Stimulated activated naive CD8-positive, alpha-beta T cell treated with anti-CD3 and anti-CD28 coated beads, Interleukin-15, amount 100 ng/mL, for 72 hours (primary cell): ENCODE measurements around the gene RNF2.
A peak's percentile ranks its signal among the peaks of the same experiment; 100 is the strongest.

Experiments
- ATAC-seq: fragments of 150-1000 bp; cut with Tn5 transposase; 2 replicates; pipeline ENCODE4 v1.10.0; 2021; ENCODE audit warnings: mild to moderate bottlenecking, moderate library complexity
- DNase-seq, 2 donors: peaks; one replicate each; pipeline ENCODE4 v3.0.0; 2021 to 2022
- H3K27ac Mint-ChIP-seq, 2 donors: one replicate each; pipeline ENCODE4 v1.8.0; 2022; ENCODE audit warnings: mild to moderate bottlenecking in 2 of 2, mixed read lengths in 2 of 2, moderate library complexity in 2 of 2
- H3K27me3 Mint-ChIP-seq: one replicate; pipeline ENCODE4 v1.8.0; 2022; ENCODE audit warnings: mixed read lengths
- H3K4me1 Mint-ChIP-seq: one replicate; pipeline ENCODE4 v1.8.0; 2022; ENCODE audit warnings: mild to moderate bottlenecking, mixed read lengths
- H3K4me3 Mint-ChIP-seq, 2 donors: one replicate each; pipeline ENCODE4 v1.8.0; 2022; ENCODE audit warnings: mild to moderate bottlenecking in 2 of 2, mixed read lengths in 2 of 2, moderate library complexity in 1 of 2
- H3K9me3 Mint-ChIP-seq, 2 donors: one replicate each; pipeline ENCODE4 v1.8.0; 2022; ENCODE audit warnings: mixed read lengths in 2 of 2

The RNF2 gene

GRCh38 chr1:185066181-185066580 is 20.8 kb downstream of the RNF2 start:
- Mint-ChIP-seq H3K27me3 (no peaks in the 10 kb centered on the region), H3K27ac (peak overlapping the region in 1 of 2 donors; percentile 16), H3K4me1 (peaks cover 59% of the 10 kb centered on the region), H3K4me3 (no peak overlapping the region), H3K9me3 (no peaks in the 10 kb centered on the region)
- DNase-seq (no peak), ATAC-seq (no peak)

DNA sequence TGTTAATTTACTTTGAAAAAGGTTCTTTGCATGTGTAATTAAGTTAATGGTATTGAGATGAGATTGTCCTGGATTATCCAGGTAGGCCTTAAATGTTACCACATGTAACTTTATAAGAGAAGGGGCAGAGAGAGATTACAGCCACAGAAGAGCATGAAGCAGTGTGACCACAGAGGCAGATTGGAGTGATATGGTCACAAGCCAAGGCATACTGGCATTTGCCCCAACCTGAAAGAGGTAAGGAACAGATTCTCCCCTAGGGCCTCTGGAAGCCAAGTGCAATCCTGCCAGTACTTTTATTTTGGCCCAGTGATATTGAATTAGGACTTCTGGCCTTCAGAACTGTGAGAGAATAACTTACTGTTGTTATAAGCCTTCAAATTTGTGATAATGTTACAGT is 23.0 kb downstream of the RNF2 start:
- H3K4me3 Mint-ChIP-seq = no peak overlapping the region
- DNase-seq (no peak), ATAC-seq (no peak)
- H3K4me1 Mint-ChIP-seq = peaks cover 54% of the 10 kb centered on the region
- H3K27me3 Mint-ChIP-seq = no peaks in the 10 kb centered on the region
- H3K9me3 Mint-ChIP-seq = peaks cover 0 to 5% of the 10 kb centered on the region in 2 donors
- H3K27ac Mint-ChIP-seq = no peak overlapping the region

GRCh38 chr1:185069202-185069772 is 23.9 kb downstream of the RNF2 start:
- no peak overlapping the region for H3K27ac Mint-ChIP-seq
- H3K27me3 Mint-ChIP-seq = no peaks in the 10 kb centered on the region
- H3K4me3 Mint-ChIP-seq = no peak overlapping the region
- peaks cover 0 to 5% of the 10 kb centered on the region in 2 donors for H3K9me3 Mint-ChIP-seq
- H3K4me1 Mint-ChIP-seq = peaks cover 54% of the 10 kb centered on the region
- DNase-seq = no peak
- no peak for ATAC-seq

DNA sequence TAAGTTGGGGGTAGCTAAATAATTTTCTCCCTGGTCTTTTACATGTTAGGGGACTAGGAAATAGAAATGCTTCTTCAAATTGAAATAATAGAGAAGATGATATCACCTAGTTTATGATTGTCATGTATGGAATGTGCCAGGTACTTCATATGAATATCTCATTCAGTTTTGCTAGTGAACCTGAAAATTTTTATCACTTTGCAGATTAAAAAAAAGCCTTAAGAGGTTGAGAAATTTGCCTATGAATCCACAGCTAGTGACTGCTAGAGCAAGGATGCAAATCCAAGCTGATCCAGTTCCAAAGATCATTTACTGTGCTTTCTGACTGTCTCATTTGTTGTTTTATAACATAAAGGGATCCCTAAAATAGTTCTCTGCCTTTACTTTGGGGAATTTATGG is 24.7 kb downstream of the RNF2 start:
- Mint-ChIP-seq H3K27me3 (no peaks in the 10 kb centered on the region), H3K4me1 (peaks cover 61% of the 10 kb centered on the region), H3K27ac (no peak overlapping the region), H3K4me3 (no peak overlapping the region), H3K9me3 (peaks cover 1 to 5% of the 10 kb centered on the region in 2 donors)
- ATAC-seq = no peak
- no peak for DNase-seq

GRCh38 chr1:185073725-185074124 is 28.4 kb downstream of the RNF2 start:
- Mint-ChIP-seq H3K27ac (peak overlapping the region in 1 of 2 donors; percentile 76), H3K4me3 (no peak overlapping the region), H3K4me1 (peaks cover 42% of the 10 kb centered on the region), H3K27me3 (no peaks in the 10 kb centered on the region), H3K9me3 (peaks cover 5 to 8% of the 10 kb centered on the region in 2 donors)
- DNase-seq (no peak), ATAC-seq (peak; percentile 52)

GRCh38 chr1:185074307-185074706 is 28.9 kb downstream of the RNF2 start:
- ATAC-seq (peak; percentile 52), DNase-seq (no peak)
- Mint-ChIP-seq H3K4me3 (no peak overlapping the region), H3K27ac (no peak overlapping the region), H3K27me3 (no peaks in the 10 kb centered on the region), H3K9me3 (peaks cover 5 to 8% of the 10 kb centered on the region in 2 donors), H3K4me1 (peaks cover 42% of the 10 kb centered on the region)

GRCh38 chr1:185075476-185075875 is 30.1 kb downstream of the RNF2 start:
- H3K4me1 Mint-ChIP-seq = peaks cover 42% of the 10 kb centered on the region
- H3K4me3 Mint-ChIP-seq = no peak overlapping the region
- DNase-seq = no peak
- no peaks in the 10 kb centered on the region for H3K27me3 Mint-ChIP-seq
- H3K27ac Mint-ChIP-seq = no peak overlapping the region
- ATAC-seq = no peak
- H3K9me3 Mint-ChIP-seq = peaks cover 5 to 8% of the 10 kb centered on the region in 2 donors

GRCh38 chr1:185077374-185077773 is 32.0 kb downstream of the RNF2 start:
- Mint-ChIP-seq H3K27ac (peak overlapping the region in 1 of 2 donors; percentile 19), H3K4me1 (peaks cover 29% of the 10 kb centered on the region), H3K9me3 (peaks cover 2 to 8% of the 10 kb centered on the region in 2 donors), H3K27me3 (no peaks in the 10 kb centered on the region), H3K4me3 (no peak overlapping the region)
- DNase-seq (no peak), ATAC-seq (no peak)

GRCh38 chr1:185080422-185080821 is 35.1 kb downstream of the RNF2 start:
- peaks cover 5% of the 10 kb centered on the region for H3K4me1 Mint-ChIP-seq
- no peaks in the 10 kb centered on the region for H3K27me3 Mint-ChIP-seq
- ATAC-seq (no peak), DNase-seq (no peak)
- no peak overlapping the region for H3K4me3 Mint-ChIP-seq
- H3K9me3 Mint-ChIP-seq = peaks cover 0 to 3% of the 10 kb centered on the region in 2 donors
- no peak overlapping the region for H3K27ac Mint-ChIP-seq

- no peak for ATAC-seq
- DNase-seq = no peak
- Mint-ChIP-seq H3K27ac (no peak overlapping the region), H3K4me1 (peaks cover 7% of the 10 kb centered on the region), H3K27me3 (no peaks in the 10 kb centered on the region), H3K9me3 (no peaks in the 10 kb centered on the region), H3K4me3 (no peak overlapping the region)
Observed at GRCh38 chr1:185083818-185084217, 38.5 kb downstream of the RNF2 start.

- H3K4me1 Mint-ChIP-seq = peaks cover 7% of the 10 kb centered on the region
- no peak for DNase-seq
- ATAC-seq = no peak
- no peak overlapping the region for H3K27ac Mint-ChIP-seq
- no peaks in the 10 kb centered on the region for H3K9me3 Mint-ChIP-seq
- H3K27me3 Mint-ChIP-seq = no peaks in the 10 kb centered on the region
- no peak overlapping the region for H3K4me3 Mint-ChIP-seq
Observed at GRCh38 chr1:185087101-185087500, 41.7 kb downstream of the RNF2 start.

GRCh38 chr1:185087746-185088145 is 42.4 kb downstream of the RNF2 start:
- H3K9me3 Mint-ChIP-seq = no peaks in the 10 kb centered on the region

DNA sequence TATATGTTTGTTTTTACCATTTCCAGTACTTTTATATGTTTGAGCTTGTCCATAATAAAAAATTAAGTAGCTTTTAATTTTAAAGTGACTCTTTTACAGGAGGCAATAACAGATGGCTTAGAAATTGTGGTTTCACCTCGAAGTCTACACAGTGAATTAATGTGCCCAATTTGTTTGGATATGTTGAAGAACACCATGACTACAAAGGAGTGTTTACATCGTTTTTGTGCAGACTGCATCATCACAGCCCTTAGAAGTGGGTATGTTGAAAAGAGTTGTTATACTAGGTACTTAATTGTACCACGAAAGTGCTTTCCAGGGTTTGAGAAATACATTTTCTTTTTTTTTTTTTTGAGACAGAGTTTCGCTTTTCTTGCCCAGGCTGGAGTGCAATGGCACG is 46.1 kb downstream of the RNF2 start:
- no peak for ATAC-seq
- no peak overlapping the region for H3K4me3 Mint-ChIP-seq

More at GRCh38 chr1:185087746-185088145, 42.4 kb downstream of the RNF2 start:
- Mint-ChIP-seq H3K27ac (no peak overlapping the region), H3K27me3 (no peaks in the 10 kb centered on the region), H3K4me1 (peaks cover 7% of the 10 kb centered on the region), H3K4me3 (no peak overlapping the region)
- ATAC-seq (no peak), DNase-seq (no peak)

DNA sequence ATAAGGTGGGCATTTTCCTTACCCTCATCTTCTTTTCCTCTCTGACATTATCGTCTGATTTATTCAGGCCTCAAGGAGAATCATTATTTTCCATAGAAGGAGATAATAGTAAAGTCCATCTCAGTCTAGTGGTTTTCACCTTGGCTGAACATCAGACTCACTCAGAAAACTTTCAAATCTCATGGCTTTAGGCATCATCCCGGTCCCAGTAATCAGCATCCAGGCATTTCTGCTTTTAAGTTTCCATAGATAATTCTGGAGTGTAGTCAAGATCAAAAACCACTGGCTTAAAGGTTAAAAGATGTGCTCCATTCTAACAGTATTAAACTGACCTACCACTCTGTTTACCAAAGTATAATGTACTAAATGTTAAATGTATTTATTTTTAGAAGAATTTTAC is 49.4 kb downstream of the RNF2 start:
- no peak overlapping the region for H3K4me3 Mint-ChIP-seq
- H3K27me3 Mint-ChIP-seq = no peaks in the 10 kb centered on the region
- H3K9me3 Mint-ChIP-seq = no peaks in the 10 kb centered on the region
- no peak for ATAC-seq
- H3K27ac Mint-ChIP-seq = no peak overlapping the region
- no peak for DNase-seq
- H3K4me1 Mint-ChIP-seq = no peaks in the 10 kb centered on the region

More for the DNA sequence above, 46.1 kb downstream of the RNF2 start:
- H3K4me1 Mint-ChIP-seq = peaks cover under 1% of the 10 kb centered on the region
- no peaks in the 10 kb centered on the region for H3K27me3 Mint-ChIP-seq
- DNase-seq = no peak
- no peaks in the 10 kb centered on the region for H3K9me3 Mint-ChIP-seq
- no peak overlapping the region for H3K27ac Mint-ChIP-seq

- no peak for DNase-seq
- no peak for ATAC-seq
Observed at GRCh38 chr1:185096531-185096930, 51.2 kb downstream of the RNF2 start.

DNA sequence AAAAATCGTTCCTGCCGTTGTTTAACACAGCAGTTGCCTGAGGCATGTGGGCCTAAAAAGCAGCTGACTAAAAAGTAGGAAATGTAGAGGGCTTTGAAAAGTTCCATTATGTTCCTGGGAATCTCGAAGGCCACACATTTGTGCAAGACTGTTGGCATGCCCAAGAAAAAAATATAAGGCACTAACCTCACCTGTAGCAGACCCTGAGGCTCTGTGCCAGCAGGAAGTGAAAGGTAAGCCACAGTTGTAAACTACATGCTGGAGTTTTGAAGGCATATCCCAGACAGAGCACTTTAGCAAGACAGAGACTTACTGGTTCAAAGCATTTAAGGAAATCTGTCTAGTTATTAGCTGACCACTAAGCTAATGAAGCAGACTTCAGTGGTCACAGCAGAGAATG is 58.7 kb downstream of the RNF2 start:
- Mint-ChIP-seq H3K9me3 (peaks cover 18 to 21% of the 10 kb centered on the region in 2 donors), H3K4me3 (no peak overlapping the region), H3K4me1 (no peaks in the 10 kb centered on the region), H3K27ac (no peak overlapping the region), H3K27me3 (no peaks in the 10 kb centered on the region)
- no peak for ATAC-seq
- no peak for DNase-seq

More at GRCh38 chr1:185096531-185096930, 51.2 kb downstream of the RNF2 start:
- Mint-ChIP-seq H3K9me3 (no peaks in the 10 kb centered on the region), H3K4me1 (no peaks in the 10 kb centered on the region), H3K27me3 (no peaks in the 10 kb centered on the region), H3K4me3 (no peak overlapping the region), H3K27ac (peak overlapping the region in 1 of 2 donors; percentile 88)

GRCh38 chr1:185105121-185105520 is 59.8 kb downstream of the RNF2 start:
- Mint-ChIP-seq H3K4me3 (no peak overlapping the region), H3K27me3 (no peaks in the 10 kb centered on the region), H3K9me3 (peaks cover 24 to 27% of the 10 kb centered on the region in 2 donors), H3K27ac (no peak overlapping the region), H3K4me1 (no peaks in the 10 kb centered on the region)
- DNase-seq = no peak
- no peak for ATAC-seq
